ENCODE results near the gene STYXL2.

The STYXL2 gene

GRCh38 chr1:167057241-167057688, 36.6 kb upstream of the STYXL2 start:
- peak; percentile 39 for TF ChIP-seq CTCF (IDR thresholded peaks at IDR 0.05; ENCODE audit: low read depth, low read length, missing control alignments)
- H3K4me3 ChIP-seq (replicated peaks; ENCODE audit: low read depth, low read length): no peak overlapping the region
- no peak for DNase-seq (ENCODE audit: extremely low read depth, low read depth)

- H3K4me3 ChIP-seq (replicated peaks; ENCODE audit: low read depth, low read length): no peak overlapping the region
- peak; percentile 95 for TF ChIP-seq CTCF (IDR thresholded peaks at IDR 0.05; ENCODE audit: low read depth, low read length, missing control alignments)
- DNase-seq (ENCODE audit: extremely low read depth, low read depth): peak; percentile 39
These were observed 34.6 kb upstream of the STYXL2 start for GRCh38 chr1:167059045-167059808.

- no peak for DNase-seq (ENCODE audit: extremely low read depth, low read depth)
- no peak for TF ChIP-seq CTCF (IDR thresholded peaks at IDR 0.05; ENCODE audit: low read depth, low read length, missing control alignments)
- no peak overlapping the region for H3K4me3 ChIP-seq (replicated peaks; ENCODE audit: low read depth, low read length)
These were observed 34.1 kb upstream of the STYXL2 start for GRCh38 chr1:167059809-167060107.

GRCh38 chr1:167060141-167061072, 33.5 kb upstream of the STYXL2 start:
- peak; percentile 5 for TF ChIP-seq CTCF (IDR thresholded peaks at IDR 0.05; ENCODE audit: low read depth, low read length, missing control alignments)
- DNase-seq (ENCODE audit: extremely low read depth, low read depth): no peak
- no peak overlapping the region for H3K4me3 ChIP-seq (replicated peaks; ENCODE audit: low read depth, low read length)

- DNase-seq (ENCODE audit: extremely low read depth, low read depth): no peak
- no peak for TF ChIP-seq CTCF (IDR thresholded peaks at IDR 0.05; ENCODE audit: low read depth, low read length, missing control alignments)
- no peak overlapping the region for H3K4me3 ChIP-seq (replicated peaks; ENCODE audit: low read depth, low read length)
These were observed 32.8 kb upstream of the STYXL2 start for GRCh38 chr1:167061073-167061464.

- DNase-seq (ENCODE audit: extremely low read depth, low read depth): no peak
- TF ChIP-seq CTCF (IDR thresholded peaks at IDR 0.05; ENCODE audit: low read depth, low read length, missing control alignments): no peak
These were observed 29.3 kb upstream of the STYXL2 start for GRCh38 chr1:167064621-167065020.

More at GRCh38 chr1:167064621-167065020, 29.3 kb upstream of the STYXL2 start:
- no peak overlapping the region for H3K4me3 ChIP-seq (replicated peaks; ENCODE audit: low read depth, low read length)

All from HFF-Myc (cell line).